NCI-H1105 treated with DMSO at 0.1 percent for 48 hours (cell line): ENCODE data around the gene VPS13D.
A peak's percentile ranks its signal among the peaks of the same experiment; 100 is the strongest.
"Not testable (repeated sequence)": the region's sequence is repeated elsewhere in the genome, so short reads cannot be mapped to it uniquely, and the experiment has no call there.

Source experiments
- DNase-seq: peaks from one replicate; lab custom pipeline; 2025; lab: John Stamatoyannopoulos, UW

VPS13D gene

GRCh38 chr1:12201352-12202189, 28.3 kb upstream of the VPS13D start:
- no peak for DNase-seq

GRCh38 chr1:12202190-12202497, 27.7 kb upstream of the VPS13D start:
- no peak for DNase-seq

- DNase-seq: no peak
Measured at GRCh38 chr1:12202577-12202976, 27.3 kb upstream of the VPS13D start.

- DNase-seq: no peak
Measured at GRCh38 chr1:12203216-12204007, 26.4 kb upstream of the VPS13D start.

GRCh38 chr1:12204140-12204539, 25.7 kb upstream of the VPS13D start:
- no peak for DNase-seq

- no peak for DNase-seq
Measured at GRCh38 chr1:12204754-12205658, 24.8 kb upstream of the VPS13D start.

GRCh38 chr1:12206238-12206637, 23.6 kb upstream of the VPS13D start:
- DNase-seq: no peak

- DNase-seq: peak; percentile 31
Measured at GRCh38 chr1:12206792-12207424, 22.9 kb upstream of the VPS13D start.

GRCh38 chr1:12208271-12208670, 21.6 kb upstream of the VPS13D start:
- no peak for DNase-seq

GRCh38 chr1:12208764-12209494, 20.9 kb upstream of the VPS13D start:
- peak; percentile 82 for DNase-seq

- DNase-seq: no peak
Measured at GRCh38 chr1:12209495-12209832, 20.4 kb upstream of the VPS13D start.

- DNase-seq: no peak
Measured at GRCh38 chr1:12215118-12215961, 14.5 kb upstream of the VPS13D start.

GRCh38 chr1:12219800-12220199, 10.0 kb upstream of the VPS13D start:
- DNase-seq: no peak

- no peak for DNase-seq
Measured at GRCh38 chr1:12220890-12221289, 8.9 kb upstream of the VPS13D start.

- DNase-seq: not testable (repeated sequence)
Measured at GRCh38 chr1:12222700-12223099, 7.1 kb upstream of the VPS13D start.

- DNase-seq: not testable (repeated sequence)
Measured at GRCh38 chr1:12224092-12224491, 5.7 kb upstream of the VPS13D start.

GRCh38 chr1:12228979-12229378, 851 bp upstream of the VPS13D start:
- DNase-seq: no peak

GRCh38 chr1:12229386-12229834, 420 bp upstream of the VPS13D start:
- no peak for DNase-seq

- DNase-seq: no peak
Measured at GRCh38 chr1:12230549-12231275, 882 bp downstream of the VPS13D start.

GRCh38 chr1:12231276-12231595, 1.4 kb downstream of the VPS13D start:
- no peak for DNase-seq
